ENCODE measurements around the gene USP5. TPM values are rescaled to one million over a fixed set of nuclear protein-coding genes. Genes with fewer than 3 reads are reported as not detected.

Gene USP5
- total RNA-seq, 1 experiment from 2014 or later, result 308 TPM

GRCh38 chr12:6809056-6809455 lies 42.9 kb upstream of the USP5 start:
- H3K9me2 ChIP-seq (ENCODE audit: insufficient read depth), result no peaks in the 10 kb centered on the region
- intact Hi-C loops (cut with micrococcal nuclease; ENCODE audit: unreplicated experiment), result no loop called here
- no TSS peak for BruUV-seq (replicated peaks)
- H3K9me3 ChIP-seq (ENCODE audit: insufficient read depth, low read depth), result no peaks in the 10 kb centered on the region
- H3K27me3 ChIP-seq (ENCODE audit: insufficient read depth, low read depth), result 0 out of 2 replicates have a peak, but pooled peaks cover 7% of the 10 kb centered on the region
- no peak overlapping the region for H3K27ac ChIP-seq
- H3K4me1 ChIP-seq (replicated peaks; ENCODE audit: insufficient read depth), result no peaks in the 10 kb centered on the region
- H3K4me3 ChIP-seq, result no peak overlapping the region
- H4K20me1 ChIP-seq (ENCODE audit: insufficient read depth), result no peaks in the 10 kb centered on the region
- POLR2A ChIA-PET (ENCODE audit: unreplicated experiment), result interaction anchor here (0.5 to 0.7 kb wide), 3 partner anchors 36 to 371 kb away, joined by 11 to 25 read pairs (median 14); no protein-coding TSS in a partner anchor
- no peak overlapping the region for H3K4me2 ChIP-seq
- DNase-seq, result no peak
- CTCF ChIA-PET, result interaction anchor here (0.7 kb wide), 1 partner anchor 54 kb away, joined by 5 read pairs; no protein-coding TSS in a partner anchor
- no peaks in the 10 kb centered on the region for H3K36me3 ChIP-seq (ENCODE audit: low read depth)
- TF ChIP-seq EZH2 (IDR thresholded peaks at IDR 0.05; ENCODE audit: low read depth) (no peak), CTCF (conservative IDR thresholded peaks at IDR 0.05) (no peak)
- H3K79me2 ChIP-seq (ENCODE audit: low read depth), result no peaks in the 10 kb centered on the region
- peaks cover 5% of the 10 kb centered on the region; the same call in 1 of the 2 replicates for H3F3A ChIP-seq (ENCODE audit: insufficient read depth, low read depth)
- no peak overlapping the region for H2AFZ ChIP-seq

- no peak overlapping the region for H3K4me2 ChIP-seq
- POLR2A ChIA-PET (ENCODE audit: unreplicated experiment), result no interaction called here
- H3K36me3 ChIP-seq (ENCODE audit: low read depth), result no peaks in the 10 kb centered on the region
- TF ChIP-seq CTCF (conservative IDR thresholded peaks at IDR 0.05), result no peak
- TF ChIP-seq EZH2 (IDR thresholded peaks at IDR 0.05; ENCODE audit: low read depth), result no peak
- no peak overlapping the region for H2AFZ ChIP-seq
- CTCF ChIA-PET, result interaction anchor here (0.6 kb wide), 1 partner anchor 23 kb away, joined by 10 read pairs; no protein-coding TSS in a partner anchor
- H3F3A ChIP-seq (ENCODE audit: insufficient read depth, low read depth), result peaks cover 5% of the 10 kb centered on the region; the same call in 1 of the 2 replicates
- no peaks in the 10 kb centered on the region for H3K79me2 ChIP-seq (ENCODE audit: low read depth)
- H3K27ac ChIP-seq, result no peak overlapping the region
- BruUV-seq (replicated peaks), result no TSS peak
- H3K9me3 ChIP-seq (ENCODE audit: insufficient read depth, low read depth), result no peaks in the 10 kb centered on the region
- no peaks in the 10 kb centered on the region for H4K20me1 ChIP-seq (ENCODE audit: insufficient read depth)
- H3K27me3 ChIP-seq (ENCODE audit: insufficient read depth, low read depth), result 0 out of 2 replicates have a peak, but pooled peaks cover 24% of the 10 kb centered on the region
- no peaks in the 10 kb centered on the region for H3K9me2 ChIP-seq (ENCODE audit: insufficient read depth)
- no peaks in the 10 kb centered on the region for H3K4me1 ChIP-seq (replicated peaks; ENCODE audit: insufficient read depth)
- DNase-seq, result no peak
- no peak overlapping the region for H3K4me3 ChIP-seq
- intact Hi-C loops (cut with micrococcal nuclease; ENCODE audit: unreplicated experiment), result no loop called here
These were observed 41.2 kb upstream of the USP5 start for GRCh38 chr12:6810758-6811157.

GRCh38 chr12:6813363-6813762 lies 38.6 kb upstream of the USP5 start:
- intact Hi-C loops (cut with micrococcal nuclease; ENCODE audit: unreplicated experiment), result no loop called here
- POLR2A ChIA-PET (ENCODE audit: unreplicated experiment), result interaction anchor here (0.6 to 0.8 kb wide), 4 partner anchors 152 to 1322 kb away, joined by 4 to 7 read pairs (median 4); no protein-coding TSS in a partner anchor
- TF ChIP-seq EZH2 (IDR thresholded peaks at IDR 0.05; ENCODE audit: low read depth), result no peak
- no peak for TF ChIP-seq CTCF (conservative IDR thresholded peaks at IDR 0.05)

More at GRCh38 chr12:6813363-6813762, 38.6 kb upstream of the USP5 start:
- no peak overlapping the region for H3K4me2 ChIP-seq
- peak in 1 of 2 experiments; percentile 47 for DNase-seq
- no peak overlapping the region for H2AFZ ChIP-seq
- H3F3A ChIP-seq (ENCODE audit: insufficient read depth, low read depth), result no peaks in the 10 kb centered on the region
- no peak overlapping the region for H3K4me3 ChIP-seq
- BruUV-seq (replicated peaks), result no TSS peak
- 0 out of 2 replicates have a peak, but pooled peaks cover 25% of the 10 kb centered on the region for H3K27me3 ChIP-seq (ENCODE audit: insufficient read depth, low read depth)
- H3K4me1 ChIP-seq (replicated peaks; ENCODE audit: insufficient read depth), result no peaks in the 10 kb centered on the region
- H3K9me2 ChIP-seq (ENCODE audit: insufficient read depth), result no peaks in the 10 kb centered on the region
- no peaks in the 10 kb centered on the region for H3K79me2 ChIP-seq (ENCODE audit: low read depth)
- H3K36me3 ChIP-seq (ENCODE audit: low read depth), result no peaks in the 10 kb centered on the region
- H4K20me1 ChIP-seq (ENCODE audit: insufficient read depth), result no peaks in the 10 kb centered on the region
- CTCF ChIA-PET, result interaction anchor here (0.7 kb wide), 1 partner anchor 214 kb away, joined by 3 read pairs; no protein-coding TSS in a partner anchor
- H3K9me3 ChIP-seq (ENCODE audit: insufficient read depth, low read depth), result no peaks in the 10 kb centered on the region
- no peak overlapping the region for H3K27ac ChIP-seq
